HG02610 (cell line): Measurements from ENCODE around the gene TTLL3.
A peak's percentile ranks its signal among the peaks of the same experiment; 100 is the strongest.

Source experiments
- ATAC-seq: cut with Tn5 transposase; IDR thresholded peaks from one replicate; pipeline ENCODE4 v1.9.1; 2021; ENCODE audit warnings: mild to moderate bottlenecking, moderate library complexity; ENCODE audit not compliant: unreplicated experiment

The TTLL3 gene

GRCh38 chr3:9806688-9807589 lies 3.1 kb upstream of the TTLL3 start:
- no peak for ATAC-seq

GRCh38 chr3:9807981-9808344 lies 2.1 kb upstream of the TTLL3 start:
- no peak for ATAC-seq

- ATAC-seq: peak; percentile 40
Measured at GRCh38 chr3:9808345-9809037, 1.6 kb upstream of the TTLL3 start.

GRCh38 chr3:9809239-9809614 lies 835 bp upstream of the TTLL3 start:
- peak; percentile 19 for ATAC-seq

GRCh38 chr3:9810433-9810770 lies 340 bp downstream of the TTLL3 start:
- ATAC-seq: no peak

GRCh38 chr3:9810846-9811245 lies 784 bp downstream of the TTLL3 start:
- no peak for ATAC-seq

- ATAC-seq: no peak
Measured at GRCh38 chr3:9812870-9813483, 2.9 kb downstream of the TTLL3 start.

- no peak for ATAC-seq
Measured at GRCh38 chr3:9815986-9816385, 5.9 kb downstream of the TTLL3 start.

- no peak for ATAC-seq
Measured at GRCh38 chr3:9817436-9817835, 7.4 kb downstream of the TTLL3 start.

GRCh38 chr3:9818666-9819335 lies 8.7 kb downstream of the TTLL3 start:
- ATAC-seq: no peak

- no peak for ATAC-seq
Measured at GRCh38 chr3:9820543-9820942, 10.5 kb downstream of the TTLL3 start.

- no peak for ATAC-seq
Measured at GRCh38 chr3:9820946-9821345, 10.9 kb downstream of the TTLL3 start.

GRCh38 chr3:9825451-9826040 lies 15.5 kb downstream of the TTLL3 start:
- no peak for ATAC-seq

- no peak for ATAC-seq
Measured at GRCh38 chr3:9826815-9827573, 16.9 kb downstream of the TTLL3 start.

- ATAC-seq: no peak
Measured at GRCh38 chr3:9828801-9829755, 19.0 kb downstream of the TTLL3 start.

- ATAC-seq: no peak
Measured at GRCh38 chr3:9831253-9831652, 21.2 kb downstream of the TTLL3 start.

GRCh38 chr3:9833078-9833477 lies 23.0 kb downstream of the TTLL3 start:
- no peak for ATAC-seq

- no peak for ATAC-seq
Measured at GRCh38 chr3:9834520-9835380, 24.7 kb downstream of the TTLL3 start.
